ENCODE measurements around the gene CFHR2. TPM values are rescaled to one million over a fixed set of nuclear protein-coding genes. Genes with fewer than 3 reads are reported as not detected.

The CFHR2 gene
- total RNA-seq, 2 experiments from 2014 or later = not detected

DNA sequence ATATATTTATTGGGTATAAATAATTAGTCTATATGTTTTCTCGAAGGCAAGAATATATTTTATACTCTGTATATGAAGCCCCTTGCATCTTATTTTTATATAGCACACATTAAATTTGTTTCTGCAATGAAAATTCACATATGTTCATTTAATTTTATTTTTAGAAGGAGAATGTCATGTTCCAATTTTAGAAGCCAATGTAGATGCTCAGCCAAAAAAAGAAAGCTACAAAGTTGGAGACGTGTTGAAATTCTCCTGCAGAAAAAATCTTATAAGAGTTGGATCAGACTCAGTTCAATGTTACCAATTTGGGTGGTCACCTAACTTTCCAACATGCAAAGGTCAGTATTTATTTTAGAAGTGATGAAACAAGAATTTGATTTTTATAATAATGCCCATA, 50.4 kb downstream of the CFHR2 start:
- ChIA-PET POLR2A (no interaction called here), CTCF (interaction anchor here (0.6 kb wide), 1 partner anchor 368 kb away, joined by 3 read pairs; no protein-coding TSS in a partner anchor)
- Mint-ChIP-seq H3K4me3 (no peak overlapping the region), H3K9me3 (no peaks in the 10 kb centered on the region), H3K27me3 (peaks cover 5% of the 10 kb centered on the region), H3K36me3 (ENCODE audit: low read depth) (no peaks in the 10 kb centered on the region), H3K27ac (no peak overlapping the region), H3K4me1 (ENCODE audit: low read depth) (no peaks in the 10 kb centered on the region)
- TF ChIP-seq, protein P1, sequence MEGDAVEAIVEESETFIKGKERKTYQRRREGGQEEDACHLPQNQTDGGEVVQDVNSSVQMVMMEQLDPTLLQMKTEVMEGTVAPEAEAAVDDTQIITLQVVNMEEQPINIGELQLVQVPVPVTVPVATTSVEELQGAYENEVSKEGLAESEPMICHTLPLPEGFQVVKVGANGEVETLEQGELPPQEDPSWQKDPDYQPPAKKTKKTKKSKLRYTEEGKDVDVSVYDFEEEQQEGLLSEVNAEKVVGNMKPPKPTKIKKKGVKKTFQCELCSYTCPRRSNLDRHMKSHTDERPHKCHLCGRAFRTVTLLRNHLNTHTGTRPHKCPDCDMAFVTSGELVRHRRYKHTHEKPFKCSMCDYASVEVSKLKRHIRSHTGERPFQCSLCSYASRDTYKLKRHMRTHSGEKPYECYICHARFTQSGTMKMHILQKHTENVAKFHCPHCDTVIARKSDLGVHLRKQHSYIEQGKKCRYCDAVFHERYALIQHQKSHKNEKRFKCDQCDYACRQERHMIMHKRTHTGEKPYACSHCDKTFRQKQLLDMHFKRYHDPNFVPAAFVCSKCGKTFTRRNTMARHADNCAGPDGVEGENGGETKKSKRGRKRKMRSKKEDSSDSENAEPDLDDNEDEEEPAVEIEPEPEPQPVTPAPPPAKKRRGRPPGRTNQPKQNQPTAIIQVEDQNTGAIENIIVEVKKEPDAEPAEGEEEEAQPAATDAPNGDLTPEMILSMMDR (IDR thresholded peaks at IDR 0.05) = no peak
- DNase-seq (no peak), ATAC-seq (no peak)
- intact Hi-C loops (cut with micrococcal nuclease) = no loop called here

DNA sequence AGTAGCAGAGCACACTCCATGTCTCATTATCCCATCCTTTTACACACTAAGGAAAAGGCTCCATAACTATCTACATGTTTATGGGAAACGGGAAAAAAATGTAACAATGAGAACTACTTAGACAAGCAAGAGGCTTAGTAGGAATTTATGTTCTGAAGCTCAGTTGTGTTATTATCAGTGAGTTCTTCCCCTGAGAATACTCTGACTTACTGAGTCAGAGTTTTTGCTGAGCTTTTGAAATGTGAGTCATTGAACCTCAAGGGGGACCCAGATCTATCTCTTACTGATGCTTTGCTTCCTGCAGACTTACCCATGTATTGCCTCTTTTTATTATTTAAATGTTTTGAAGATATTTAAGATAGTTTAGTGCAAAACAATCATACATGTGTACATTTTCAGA, 53.9 kb downstream of the CFHR2 start:
- DNase-seq (no peak), ATAC-seq (no peak)
- H3K4me3 Mint-ChIP-seq = no peak overlapping the region
- peaks cover 3% of the 10 kb centered on the region for H3K27me3 Mint-ChIP-seq
- TF ChIP-seq, protein P1 (IDR thresholded peaks at IDR 0.05) = no peak
- POLR2A ChIA-PET = no interaction called here
- CTCF ChIA-PET = interaction anchor here (1.5 kb wide), 1 partner anchor 9 kb away, joined by 3 read pairs; no protein-coding TSS in a partner anchor
- H3K9me3 Mint-ChIP-seq = no peaks in the 10 kb centered on the region
- H3K27ac Mint-ChIP-seq = no peak overlapping the region
- intact Hi-C loops (cut with micrococcal nuclease) = no loop called here
- no peaks in the 10 kb centered on the region for H3K36me3 Mint-ChIP-seq (ENCODE audit: low read depth)
- H3K4me1 Mint-ChIP-seq (ENCODE audit: low read depth) = no peaks in the 10 kb centered on the region

DNA sequence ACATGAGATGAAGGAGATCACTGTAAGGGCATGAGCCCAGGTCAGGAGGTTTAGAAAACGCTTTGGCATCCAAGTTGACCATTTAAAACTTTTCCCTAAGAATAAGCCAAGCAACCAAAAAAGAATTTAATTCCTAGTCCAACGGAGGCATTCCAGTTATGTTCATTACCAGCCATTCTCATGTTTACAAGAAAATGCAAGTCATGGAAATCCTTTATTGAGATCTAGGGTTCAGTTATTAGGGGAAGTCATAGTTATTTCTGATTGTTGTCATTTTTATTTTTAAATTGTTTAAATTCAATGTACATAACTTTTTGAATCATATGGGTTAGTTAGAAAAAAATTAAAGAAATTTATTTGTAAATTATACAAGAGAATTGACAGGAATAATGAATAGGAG, 58.3 kb downstream of the CFHR2 start:
- no peaks in the 10 kb centered on the region for H3K4me1 Mint-ChIP-seq (ENCODE audit: low read depth)
- TF ChIP-seq, protein P1 (IDR thresholded peaks at IDR 0.05) = no peak
- H3K27me3 Mint-ChIP-seq = no peaks in the 10 kb centered on the region
- intact Hi-C loops (cut with micrococcal nuclease) = no loop called here
- H3K36me3 Mint-ChIP-seq (ENCODE audit: low read depth) = no peaks in the 10 kb centered on the region
- DNase-seq = no peak
- ChIA-PET POLR2A (no interaction called here), CTCF (no interaction called here)
- no peak overlapping the region for H3K4me3 Mint-ChIP-seq
- no peak for ATAC-seq
- no peak overlapping the region for H3K27ac Mint-ChIP-seq
- no peaks in the 10 kb centered on the region for H3K9me3 Mint-ChIP-seq

DNA sequence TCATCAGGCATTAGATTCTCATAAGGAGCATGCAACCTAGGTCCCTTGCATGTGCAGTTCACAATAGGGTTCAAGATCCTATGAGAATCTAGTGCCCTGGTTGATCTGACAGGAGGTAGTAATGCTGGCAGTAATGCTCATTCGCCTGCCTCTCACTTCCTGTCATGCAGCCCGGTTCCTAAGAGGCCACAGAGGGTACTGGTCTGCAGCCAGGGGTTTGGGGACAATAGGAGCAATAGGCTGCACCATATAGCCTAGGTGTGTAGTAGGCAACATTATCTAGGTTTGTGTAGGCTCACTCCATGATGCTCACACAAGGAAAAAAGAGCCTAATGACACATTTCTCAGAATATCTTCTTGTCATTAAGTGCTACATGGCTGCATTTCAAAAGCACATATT, 59.6 kb downstream of the CFHR2 start:
- no peaks in the 10 kb centered on the region for H3K36me3 Mint-ChIP-seq (ENCODE audit: low read depth)
- ChIA-PET CTCF (interaction anchor here (0.6 kb wide), 1 partner anchor 333 kb away, joined by 3 read pairs; no protein-coding TSS in a partner anchor), POLR2A (no interaction called here)
- no peaks in the 10 kb centered on the region for H3K9me3 Mint-ChIP-seq
- DNase-seq = no peak
- no peaks in the 10 kb centered on the region for H3K4me1 Mint-ChIP-seq (ENCODE audit: low read depth)
- TF ChIP-seq, protein P1 (IDR thresholded peaks at IDR 0.05) = no peak
- intact Hi-C loops (cut with micrococcal nuclease) = no loop called here
- H3K27me3 Mint-ChIP-seq = no peaks in the 10 kb centered on the region
- H3K4me3 Mint-ChIP-seq = no peak overlapping the region
- no peak for ATAC-seq
- H3K27ac Mint-ChIP-seq = no peak overlapping the region

DNA sequence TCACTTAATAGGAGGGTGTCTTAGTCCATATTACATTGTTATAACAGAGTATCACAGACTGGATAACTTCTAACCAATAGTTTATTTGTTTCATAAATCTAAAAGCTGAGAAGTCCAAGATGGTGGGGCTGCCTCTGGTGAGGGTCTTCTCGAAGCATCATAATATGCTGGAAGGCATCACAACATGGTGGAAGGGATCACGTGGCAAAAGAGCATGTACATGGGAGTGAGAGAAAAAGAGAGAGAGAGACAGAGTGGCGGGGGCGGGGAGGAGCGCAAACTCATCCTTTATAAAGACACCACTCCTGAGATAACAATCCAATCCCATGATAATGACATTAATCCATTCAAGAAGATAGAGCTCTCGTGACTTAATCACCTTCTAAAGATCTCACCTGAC, 65.3 kb downstream of the CFHR2 start:
- no peak for DNase-seq
- Mint-ChIP-seq H3K27me3 (no peaks in the 10 kb centered on the region), H3K4me1 (ENCODE audit: low read depth) (no peaks in the 10 kb centered on the region), H3K9me3 (peaks cover 2% of the 10 kb centered on the region), H3K4me3 (no peak overlapping the region), H3K27ac (no peak overlapping the region), H3K36me3 (ENCODE audit: low read depth) (no peaks in the 10 kb centered on the region)
- CTCF ChIA-PET = no interaction called here
- TF ChIP-seq, protein P1 (IDR thresholded peaks at IDR 0.05) = no peak
- no peak for ATAC-seq
- intact Hi-C loops (cut with micrococcal nuclease) = no loop called here
- POLR2A ChIA-PET = interaction anchor here (1.0 kb wide), 1 partner anchor 14 kb away, joined by 3 read pairs; no protein-coding TSS in a partner anchor

Other genes starting within 250 kb of the CFHR2 start
- gene CFHR3, start 168.9 kb upstream of the CFHR2 start, total RNA-seq = not detected
- not detected for gene CFHR1, start 124.0 kb upstream of the CFHR2 start, total RNA-seq
- gene CFHR4, start 55.7 kb upstream of the CFHR2 start, total RNA-seq = not detected
- not detected for gene CFHR5, start 33.8 kb downstream of the CFHR2 start, total RNA-seq
- not detected for gene F13B, start 123.5 kb downstream of the CFHR2 start, total RNA-seq
- 10 to 100 TPM; 37.1 to 37.3 TPM for gene ASPM, start 202.9 kb downstream of the CFHR2 start, total RNA-seq